Epithelial cell of esophagus (primary cell): ENCODE measurements around the gene MT3.

Experiments
- DNase-seq: peaks from one replicate; pipeline ENCODE4 v3.0.0; 2010; ENCODE audit warnings: low read depth
- H3K4me3 ChIP-seq: 2 replicates; pipeline ENCODE4 v1.5.1; 2011; ENCODE audit warnings: mild to moderate bottlenecking, low read length, control low read depth
- TF ChIP-seq, protein P1 (sequence below): IDR thresholded peaks from 2 replicates; pipeline ENCODE4 v1.5.1; 2011; ENCODE audit warnings: low read depth, mild to moderate bottlenecking, low read length, control low read depth, inconsistent platforms; ENCODE audit not compliant: insufficient read depth; ENCODE audit errors: missing control alignments

MT3 gene

DNA sequence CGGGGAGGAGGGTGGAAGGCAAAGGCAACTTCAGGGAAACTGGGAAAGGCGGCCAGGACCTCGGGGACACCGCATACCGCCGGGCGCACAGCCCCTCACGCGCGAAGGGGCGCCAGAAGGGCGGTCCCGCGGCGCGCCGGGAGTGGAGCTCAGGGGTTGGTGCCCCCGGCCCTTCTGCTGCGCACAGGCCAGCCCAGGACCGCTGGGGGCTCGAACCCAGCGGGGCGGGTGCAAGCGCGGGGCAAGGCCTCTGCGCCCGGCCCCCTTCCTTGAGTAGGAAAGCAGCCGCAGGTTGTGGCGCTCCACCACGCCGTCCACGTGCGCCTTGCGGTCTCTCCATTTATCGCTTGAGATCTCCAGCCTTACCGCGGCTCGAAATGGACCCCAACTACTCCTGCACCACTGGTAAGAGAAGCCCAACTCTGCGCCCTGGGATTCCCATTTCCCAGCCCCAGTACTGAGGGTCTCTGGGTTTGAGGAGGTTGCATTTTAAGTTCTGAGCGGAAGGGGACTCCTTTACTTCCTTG lies 46.2 kb downstream of the MT3 start:
- TF ChIP-seq, protein P1, sequence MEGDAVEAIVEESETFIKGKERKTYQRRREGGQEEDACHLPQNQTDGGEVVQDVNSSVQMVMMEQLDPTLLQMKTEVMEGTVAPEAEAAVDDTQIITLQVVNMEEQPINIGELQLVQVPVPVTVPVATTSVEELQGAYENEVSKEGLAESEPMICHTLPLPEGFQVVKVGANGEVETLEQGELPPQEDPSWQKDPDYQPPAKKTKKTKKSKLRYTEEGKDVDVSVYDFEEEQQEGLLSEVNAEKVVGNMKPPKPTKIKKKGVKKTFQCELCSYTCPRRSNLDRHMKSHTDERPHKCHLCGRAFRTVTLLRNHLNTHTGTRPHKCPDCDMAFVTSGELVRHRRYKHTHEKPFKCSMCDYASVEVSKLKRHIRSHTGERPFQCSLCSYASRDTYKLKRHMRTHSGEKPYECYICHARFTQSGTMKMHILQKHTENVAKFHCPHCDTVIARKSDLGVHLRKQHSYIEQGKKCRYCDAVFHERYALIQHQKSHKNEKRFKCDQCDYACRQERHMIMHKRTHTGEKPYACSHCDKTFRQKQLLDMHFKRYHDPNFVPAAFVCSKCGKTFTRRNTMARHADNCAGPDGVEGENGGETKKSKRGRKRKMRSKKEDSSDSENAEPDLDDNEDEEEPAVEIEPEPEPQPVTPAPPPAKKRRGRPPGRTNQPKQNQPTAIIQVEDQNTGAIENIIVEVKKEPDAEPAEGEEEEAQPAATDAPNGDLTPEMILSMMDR: no peak
- no peak for DNase-seq
- no peak overlapping the region for H3K4me3 ChIP-seq

DNA sequence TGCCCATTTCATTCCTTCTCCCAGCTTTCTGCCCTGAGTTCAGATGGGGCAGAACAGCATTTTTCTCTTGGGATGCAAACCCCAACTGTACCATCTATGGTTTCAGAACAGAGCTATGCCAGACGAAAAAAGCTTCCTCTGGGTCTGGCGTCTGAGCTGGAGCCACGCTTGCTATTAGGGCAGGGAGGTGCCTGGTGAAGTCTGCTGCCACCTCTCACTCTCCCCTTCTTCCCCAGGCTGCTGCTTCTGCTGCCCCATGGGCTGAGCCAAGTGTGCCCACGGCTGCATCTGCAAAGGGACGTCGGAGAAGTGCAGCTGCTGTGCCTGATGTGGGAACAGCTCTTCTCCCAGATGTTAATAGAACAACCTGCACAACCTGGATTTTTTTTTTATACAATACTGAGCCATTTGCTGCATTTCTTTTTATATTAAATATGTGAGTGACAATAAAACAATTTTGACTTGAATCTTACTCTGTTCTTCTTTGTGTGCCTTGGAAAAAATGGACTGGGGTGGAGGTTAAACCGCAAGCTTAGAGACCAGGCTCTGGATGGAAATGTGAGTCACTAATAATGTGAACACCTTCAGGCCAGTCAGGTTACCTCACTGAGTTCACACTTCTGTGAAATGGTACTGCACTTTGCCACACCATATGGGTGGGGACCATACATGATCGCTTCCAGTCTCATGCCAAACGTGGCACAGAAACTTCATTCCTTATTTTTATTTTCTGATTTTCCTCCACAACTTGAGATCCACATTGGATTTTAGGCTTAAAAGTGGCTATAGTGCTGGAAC lies 47.5 kb downstream of the MT3 start:
- no peak for DNase-seq
- H3K4me3 ChIP-seq: no peak overlapping the region
- TF ChIP-seq, protein P1: no peak

DNA sequence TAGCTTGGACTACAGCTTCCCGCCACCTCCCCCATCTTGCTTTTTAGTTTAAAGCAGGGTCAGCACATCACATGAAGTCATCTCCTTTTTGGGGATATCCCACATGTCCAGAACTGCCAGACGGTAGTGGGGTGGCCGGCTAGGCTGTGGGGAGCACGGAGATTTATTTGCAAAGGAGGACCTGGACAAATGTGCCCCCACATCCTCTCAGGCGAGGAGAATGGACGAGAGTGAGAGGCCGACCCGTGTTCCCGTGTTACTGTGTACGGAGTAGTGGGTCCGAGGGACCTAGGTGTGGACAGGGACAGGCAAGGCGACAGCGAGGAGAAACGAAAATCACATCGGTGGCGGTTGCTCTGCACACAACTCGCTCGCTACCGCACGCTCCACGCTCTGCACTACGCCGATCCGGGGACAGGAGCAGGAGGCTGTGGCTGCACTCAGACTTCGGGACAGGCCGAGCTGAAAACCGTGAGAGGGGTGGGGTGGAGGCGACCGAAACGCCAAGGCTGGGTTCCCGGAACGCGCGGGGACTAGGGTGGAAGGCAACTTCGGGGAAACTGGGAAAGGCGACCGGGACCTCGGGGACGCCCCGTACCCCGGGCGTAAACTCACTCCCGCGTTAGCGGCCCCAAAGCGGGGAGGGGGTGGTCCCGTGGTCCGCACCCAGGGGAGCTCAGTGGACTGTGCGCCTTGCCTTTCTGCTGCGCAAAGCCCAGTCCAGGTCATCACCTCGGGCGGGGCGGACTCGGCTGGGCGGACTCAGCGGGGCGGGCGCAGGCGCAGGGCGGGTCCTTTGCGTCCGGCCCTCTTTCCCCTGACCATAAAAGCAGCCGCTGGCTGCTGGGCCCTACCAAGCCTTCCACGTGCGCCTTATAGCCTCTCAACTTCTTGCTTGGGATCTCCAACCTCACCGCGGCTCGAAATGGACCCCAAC lies 48.8 kb downstream of the MT3 start, which contains the start of gene MT1A:
Gene MT1A (plus strand): TSS at position 853 of the 937 bp plus-strand sequence. CDS start 73 bp downstream, at position 926.
- no peak for DNase-seq
- H3K4me3 ChIP-seq: peak within 1 kb of the TSS; percentile 25
- TF ChIP-seq, protein P1: no peak

DNA sequence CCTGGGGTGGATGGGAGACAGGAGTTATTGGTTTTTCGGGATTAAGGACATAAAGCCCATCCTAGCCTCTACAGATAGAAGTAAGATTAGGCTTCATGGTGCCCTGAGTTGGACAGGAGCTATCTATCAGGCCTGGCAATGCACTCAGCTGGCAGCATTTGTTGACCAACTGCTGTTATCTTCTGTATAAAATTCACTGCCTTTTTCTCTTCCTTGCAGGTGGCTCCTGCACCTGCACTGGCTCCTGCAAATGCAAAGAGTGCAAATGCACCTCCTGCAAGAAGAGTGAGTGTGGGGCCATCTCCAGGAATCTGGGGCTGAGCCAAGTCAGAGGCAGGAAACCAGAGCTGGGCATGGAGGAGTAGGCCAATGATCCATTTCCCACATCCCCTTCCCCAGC lies 49.7 kb downstream of the MT3 start:
- no peak for DNase-seq
- no peak overlapping the region for H3K4me3 ChIP-seq
- TF ChIP-seq, protein P1: no peak

DNA sequence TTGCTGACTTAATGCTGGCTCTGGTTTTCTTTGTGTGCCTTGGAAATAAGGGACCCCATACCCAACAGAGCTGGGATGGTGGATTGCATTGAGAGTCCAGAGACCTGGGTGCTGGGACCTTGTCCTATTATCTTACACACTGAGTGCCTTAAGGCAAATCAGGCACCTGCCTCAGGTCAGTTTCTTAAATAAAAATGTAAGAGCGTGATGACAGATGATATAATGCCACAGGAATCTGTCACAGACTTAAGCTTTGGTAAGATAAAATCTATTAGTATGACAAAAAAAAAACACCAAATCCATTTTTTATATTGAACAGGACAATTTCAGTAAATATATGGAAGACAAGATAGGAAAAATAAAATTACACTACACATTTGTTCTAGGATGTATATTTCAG lies 50.7 kb downstream of the MT3 start:
- no peak overlapping the region for H3K4me3 ChIP-seq
- DNase-seq: no peak
- TF ChIP-seq, protein P1: no peak
